NCI-H1930 (cell line): Measurements from ENCODE around the gene OSBPL10.
A peak's percentile ranks its signal among the peaks of the same experiment; 100 is the strongest.
"Not testable (repeated sequence)": the region's sequence is repeated elsewhere in the genome, so short reads cannot be mapped to it uniquely, and the experiment has no call there.

Experiments used
- DNase-seq, 2 experiments: peaks; one replicate each; lab custom pipeline; 2025; lab: John Stamatoyannopoulos, UW

The OSBPL10 gene, protein sequence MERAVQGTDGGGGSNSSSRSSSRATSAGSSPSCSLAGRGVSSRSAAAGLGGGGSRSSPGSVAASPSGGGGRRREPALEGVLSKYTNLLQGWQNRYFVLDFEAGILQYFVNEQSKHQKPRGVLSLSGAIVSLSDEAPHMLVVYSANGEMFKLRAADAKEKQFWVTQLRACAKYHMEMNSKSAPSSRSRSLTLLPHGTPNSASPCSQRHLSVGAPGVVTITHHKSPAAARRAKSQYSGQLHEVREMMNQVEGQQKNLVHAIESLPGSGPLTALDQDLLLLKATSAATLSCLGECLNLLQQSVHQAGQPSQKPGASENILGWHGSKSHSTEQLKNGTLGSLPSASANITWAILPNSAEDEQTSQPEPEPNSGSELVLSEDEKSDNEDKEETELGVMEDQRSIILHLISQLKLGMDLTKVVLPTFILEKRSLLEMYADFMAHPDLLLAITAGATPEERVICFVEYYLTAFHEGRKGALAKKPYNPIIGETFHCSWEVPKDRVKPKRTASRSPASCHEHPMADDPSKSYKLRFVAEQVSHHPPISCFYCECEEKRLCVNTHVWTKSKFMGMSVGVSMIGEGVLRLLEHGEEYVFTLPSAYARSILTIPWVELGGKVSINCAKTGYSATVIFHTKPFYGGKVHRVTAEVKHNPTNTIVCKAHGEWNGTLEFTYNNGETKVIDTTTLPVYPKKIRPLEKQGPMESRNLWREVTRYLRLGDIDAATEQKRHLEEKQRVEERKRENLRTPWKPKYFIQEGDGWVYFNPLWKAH

DNA sequence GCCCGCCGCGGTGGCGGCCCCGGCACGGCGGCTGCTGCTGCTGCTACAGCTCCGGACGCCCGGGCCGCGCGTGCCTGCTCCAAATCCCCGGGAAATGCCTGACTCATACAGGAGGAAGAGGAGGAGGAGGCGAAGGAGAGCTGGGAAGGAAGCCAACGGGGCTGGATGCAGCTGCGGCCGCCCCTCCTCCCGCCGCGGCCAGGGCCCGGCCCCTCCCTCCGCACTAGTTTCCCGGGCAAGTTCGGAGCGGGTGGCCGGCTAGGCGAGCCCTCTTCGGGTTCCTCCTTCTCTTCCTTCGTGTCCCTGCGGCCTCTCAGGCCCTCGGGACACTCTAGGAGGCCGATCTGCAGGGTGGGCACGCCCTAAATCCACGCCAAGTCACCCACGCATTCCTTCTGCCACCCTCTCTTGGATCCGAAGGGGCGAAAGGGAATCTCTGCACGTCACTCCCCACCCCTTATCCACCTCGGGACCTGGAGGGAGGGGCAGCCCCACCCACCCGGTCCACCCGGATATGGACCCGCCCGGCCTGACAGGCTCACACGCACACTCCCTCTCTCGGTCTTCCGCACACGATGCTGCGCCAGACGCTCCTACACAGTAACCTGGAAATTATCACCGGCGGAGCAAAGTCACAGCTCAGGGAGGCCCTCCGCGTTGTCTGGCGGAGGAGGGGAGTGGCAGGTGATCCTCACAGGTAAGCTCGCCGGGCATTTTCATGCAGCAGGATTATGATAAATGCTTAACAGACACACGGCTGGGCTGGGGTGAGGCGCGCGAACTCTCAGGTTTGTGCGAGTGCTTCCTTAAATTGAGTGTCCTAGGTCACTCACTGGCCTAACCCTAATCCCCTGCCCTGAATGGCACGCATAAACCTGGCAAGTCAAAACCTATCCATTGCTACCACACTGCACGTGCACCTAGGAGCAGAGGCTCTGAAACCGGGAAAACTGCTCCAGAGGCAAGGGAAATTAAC lies at the start of gene OSBPL10, which contains the start of gene ZNF860:
OSBPL10 (minus strand) TSS at position 57 of the 976 bp plus-strand sequence. CDS start 83 bp downstream, outside the sequence.
ZNF860 (plus strand) TSS at position 545 of the 976 bp plus-strand sequence. CDS start 7,330 bp downstream, outside the sequence.
- DNase-seq = peak; percentile 4 to 15

DNA sequence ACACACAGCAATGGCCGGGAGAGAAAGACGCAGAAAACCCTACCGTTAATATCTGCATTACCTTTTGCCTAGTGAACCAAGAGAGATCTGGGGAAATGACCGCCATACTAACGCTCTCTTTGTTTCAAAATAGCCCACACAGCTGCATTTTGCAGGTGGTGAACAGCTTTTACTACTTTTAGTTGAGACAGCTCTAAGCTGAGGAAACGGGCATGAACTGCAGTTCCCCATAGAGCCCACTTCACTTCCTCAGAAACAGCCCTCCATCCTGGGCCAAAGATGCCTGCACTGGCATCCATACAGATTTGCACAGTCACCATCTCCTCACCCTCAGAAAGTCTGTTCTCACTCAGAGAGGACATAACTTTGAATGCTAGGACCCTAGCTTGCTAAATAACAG lies 45.5 kb upstream of the OSBPL10 start:
- no peak for DNase-seq

- DNase-seq = no peak
Measured at GRCh38 chr3:32022947-32023346, 41.9 kb upstream of the OSBPL10 start.

DNA sequence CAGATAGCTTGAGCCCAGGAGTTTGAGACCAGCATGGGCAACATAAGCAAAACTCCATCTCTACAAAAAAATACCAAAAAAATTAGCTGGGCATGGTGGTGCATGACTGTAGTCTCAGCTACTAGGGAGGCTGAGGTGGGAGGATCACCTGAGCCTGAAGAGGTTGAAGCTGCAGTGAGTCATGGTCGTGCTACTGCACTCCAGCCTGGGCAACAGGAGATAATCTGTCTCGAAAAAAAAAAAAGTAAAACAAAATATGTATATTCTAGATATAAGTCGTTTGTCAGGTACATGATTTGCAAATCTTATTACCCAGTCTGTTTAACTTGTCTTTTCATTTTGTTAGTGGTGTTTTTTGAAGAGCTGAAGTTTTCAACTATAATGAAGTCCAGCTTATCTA lies 40.7 kb upstream of the OSBPL10 start:
- DNase-seq = no peak

DNA sequence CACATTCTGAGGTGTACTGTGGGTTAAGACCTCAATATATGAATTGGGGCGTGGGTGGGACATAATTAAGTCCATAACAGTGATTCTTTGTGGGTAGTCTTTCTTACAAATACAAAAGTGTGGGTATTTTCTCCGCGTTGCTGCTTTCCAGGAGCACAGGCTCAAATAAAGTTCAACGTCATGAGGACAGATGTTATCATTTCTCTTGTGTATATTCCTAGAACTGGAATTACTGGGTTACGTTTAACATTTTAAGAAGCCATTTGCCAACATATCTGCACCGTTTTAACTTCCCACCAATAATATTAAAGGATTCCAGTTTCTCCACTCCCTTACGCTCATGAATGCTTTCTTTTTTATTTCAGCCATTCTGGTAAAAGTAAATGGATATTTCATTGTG lies 40.1 kb upstream of the OSBPL10 start:
- no peak for DNase-seq

DNA sequence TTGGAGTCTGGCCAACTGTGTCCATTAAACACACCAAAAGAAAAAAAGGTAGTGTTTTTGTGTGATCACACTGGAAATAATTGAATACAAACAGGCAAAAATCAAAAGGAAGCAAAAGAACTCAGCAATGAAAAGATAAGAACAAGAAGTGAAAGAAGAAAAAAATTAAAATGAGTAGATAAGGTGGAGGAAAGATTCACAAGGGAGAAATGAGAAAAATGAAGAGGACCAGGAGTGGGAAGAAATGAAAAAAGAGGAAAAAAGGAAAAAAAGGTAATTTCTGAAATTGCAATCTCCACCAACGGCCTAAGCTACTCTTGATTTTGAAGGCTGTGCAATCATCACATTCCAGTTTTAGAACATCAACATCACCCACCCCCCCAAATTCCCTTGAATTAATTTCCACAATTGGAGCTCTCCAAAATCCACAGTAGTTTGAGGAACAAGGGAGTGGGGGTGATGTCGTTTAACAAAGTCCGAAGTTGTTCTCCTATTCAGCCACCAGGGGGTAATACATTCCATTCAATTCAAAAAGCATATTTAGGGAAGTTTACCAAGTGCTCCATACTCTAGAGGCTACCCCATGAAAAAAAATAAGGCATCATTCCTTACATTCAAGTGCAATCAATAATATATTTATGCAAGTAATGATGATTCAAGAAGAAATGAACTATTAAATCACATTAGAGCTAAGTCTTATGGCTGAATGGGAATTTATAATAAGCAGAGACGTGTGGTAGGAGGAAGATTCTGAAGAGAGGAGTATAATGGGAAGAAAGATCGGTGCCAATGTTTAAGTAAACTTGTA lies 37.9 kb upstream of the OSBPL10 start:
- DNase-seq = peak in 1 of 2 experiments; percentile 0

DNA sequence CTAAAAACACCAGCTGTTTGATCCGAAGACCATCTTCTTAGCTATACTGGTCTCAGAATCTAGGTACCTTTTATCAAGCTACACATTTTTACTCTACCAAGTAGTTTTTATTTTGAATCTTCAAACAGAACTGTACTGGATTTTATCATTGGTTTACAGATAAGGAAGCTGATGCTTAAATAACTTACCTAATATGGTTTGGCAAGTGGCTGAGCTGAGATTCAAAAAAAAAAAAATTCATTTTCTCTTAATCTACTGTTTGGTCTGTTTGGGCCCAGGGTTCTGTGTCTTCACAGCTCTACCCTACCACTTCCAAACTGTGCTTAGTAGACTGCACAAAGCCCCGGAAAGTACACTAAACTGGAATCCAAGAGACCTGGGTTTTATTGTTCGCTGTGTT lies 36.2 kb upstream of the OSBPL10 start:
- DNase-seq = no peak

- DNase-seq = not testable (repeated sequence)
Measured at GRCh38 chr3:32015638-32016037, 34.6 kb upstream of the OSBPL10 start.

DNA sequence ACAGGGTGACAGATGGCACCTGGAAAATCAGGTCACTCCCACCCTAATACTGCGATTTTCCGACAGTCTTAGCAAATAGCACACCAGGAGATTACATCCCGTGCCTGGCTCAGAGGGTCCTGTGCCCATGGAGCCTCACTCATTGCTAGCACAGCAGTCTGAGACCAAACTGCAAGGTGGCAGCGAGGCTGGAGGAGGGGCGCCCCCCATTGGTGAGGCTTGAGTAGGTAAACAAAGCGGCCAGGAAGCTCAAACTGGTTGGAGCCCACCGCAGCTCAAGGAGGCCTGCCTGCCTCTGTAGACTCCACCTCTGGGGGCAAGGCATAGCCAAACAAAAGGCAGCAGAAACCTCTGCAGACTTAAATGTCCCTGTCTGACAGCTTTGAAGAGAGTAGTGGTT lies 29.6 kb upstream of the OSBPL10 start:
- DNase-seq = not testable (repeated sequence)

DNA sequence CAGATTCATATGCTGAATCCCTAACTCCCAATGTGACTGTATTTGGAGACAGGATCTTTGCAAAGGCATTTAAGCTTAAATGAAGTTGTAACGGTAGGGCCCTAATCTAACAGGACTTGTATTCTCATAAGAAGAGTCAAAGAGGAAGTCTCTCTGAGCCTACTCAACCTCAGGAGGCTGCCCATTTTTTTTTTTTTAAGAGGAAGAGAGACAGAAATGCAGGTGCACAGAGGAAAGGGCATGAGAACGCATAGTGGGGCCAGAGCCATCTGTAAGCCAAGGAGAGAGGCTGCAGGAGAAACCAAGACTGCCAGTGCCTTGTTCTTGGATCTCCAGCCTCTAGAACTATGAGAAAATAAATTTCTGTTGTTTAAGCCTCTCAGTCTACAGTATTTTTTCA lies 28.9 kb upstream of the OSBPL10 start:
- DNase-seq = no peak

- DNase-seq = no peak
Measured at GRCh38 chr3:32009101-32009500, 28.0 kb upstream of the OSBPL10 start.

DNA sequence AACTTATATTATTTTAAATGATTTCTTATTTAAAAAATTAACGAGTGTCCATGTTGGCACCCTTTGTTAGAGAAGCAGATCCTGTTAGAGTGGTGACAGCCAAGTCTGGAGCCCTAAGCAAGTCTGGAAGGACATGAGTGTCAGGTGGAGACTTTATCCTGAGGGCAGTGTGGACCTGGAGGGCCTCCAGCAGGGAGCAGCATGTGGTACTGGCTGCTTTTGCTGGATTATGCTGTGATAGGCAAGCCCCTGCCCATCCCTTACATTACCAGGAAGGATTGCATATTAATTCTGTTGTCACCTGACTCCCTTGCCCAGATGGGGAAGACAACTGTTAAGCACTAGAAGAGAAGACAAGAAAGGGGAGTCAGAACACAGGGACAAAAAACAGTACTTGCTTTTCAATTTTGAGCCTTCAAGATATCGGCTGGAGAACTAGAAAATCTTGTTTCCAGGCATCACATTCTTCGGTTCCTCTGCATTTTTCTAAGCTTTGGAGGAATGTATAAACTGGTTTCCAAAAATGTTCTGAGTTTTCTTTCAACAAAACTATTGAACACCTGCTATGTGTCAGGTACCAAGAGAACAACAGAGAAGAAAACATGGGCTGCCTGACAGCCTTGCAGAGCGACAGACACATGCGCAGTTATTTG lies 23.2 kb upstream of the OSBPL10 start:
- no peak for DNase-seq

GRCh38 chr3:32003380-32003779 lies 22.3 kb upstream of the OSBPL10 start:
- no peak for DNase-seq

GRCh38 chr3:32002561-32003368 lies 21.7 kb upstream of the OSBPL10 start:
- no peak for DNase-seq

- no peak for DNase-seq
Measured at GRCh38 chr3:32000877-32001276, 19.8 kb upstream of the OSBPL10 start.

- DNase-seq = no peak
Measured at GRCh38 chr3:31999907-32000439, 18.9 kb upstream of the OSBPL10 start.

GRCh38 chr3:31997500-31997899 lies 16.4 kb upstream of the OSBPL10 start:
- DNase-seq = no peak

DNA sequence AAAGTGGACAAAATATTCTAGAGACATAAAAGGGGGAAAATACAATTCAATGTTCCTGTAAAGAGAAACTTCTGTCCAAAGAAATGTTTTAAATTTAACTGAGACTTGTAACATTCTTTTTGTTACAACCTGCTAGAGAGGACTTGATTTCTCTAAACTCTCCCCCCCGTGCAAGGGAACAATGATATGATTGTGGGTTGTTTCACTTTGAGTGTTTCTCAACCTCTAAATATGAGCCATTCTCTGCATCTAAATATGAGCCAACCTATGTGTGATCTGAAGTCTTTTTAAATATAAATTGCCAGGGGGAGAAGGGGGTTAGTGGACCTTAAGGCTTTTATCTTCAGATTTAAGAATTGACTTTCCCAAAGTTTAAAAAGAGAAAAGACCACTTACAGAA lies 15.1 kb upstream of the OSBPL10 start:
- DNase-seq = no peak

DNA sequence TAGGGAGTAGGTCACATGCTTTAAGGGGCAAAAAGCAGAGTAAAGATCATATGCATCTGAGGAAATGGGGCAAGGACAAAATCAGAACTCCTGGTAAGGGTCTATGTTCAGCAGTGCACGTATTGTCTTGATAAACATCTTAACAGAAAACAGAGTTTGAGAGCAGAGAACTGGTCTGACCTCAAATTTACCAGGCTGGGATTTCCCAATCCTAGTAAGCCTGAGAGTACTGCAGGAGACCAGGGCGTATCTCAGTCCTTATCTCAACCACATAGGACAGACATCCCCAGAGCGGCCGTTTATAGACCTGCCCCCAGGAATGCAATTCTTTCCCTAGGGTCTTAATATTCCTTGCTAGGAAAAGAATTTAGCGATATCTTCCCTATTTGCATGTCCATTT lies 14.0 kb upstream of the OSBPL10 start:
- DNase-seq = not testable (repeated sequence)
